Stimulated activated CD8-positive, alpha-beta memory T cell treated with anti-CD3 and anti-CD28 coated beads, Interleukin-12 subunit alpha, Interleukin-12 subunit beta, amount 100 ng/mL, for 4 hours (primary cell): ENCODE measurements around the gene PTPN14.

Experiments used
- DNase-seq: peaks from one replicate; pipeline ENCODE4 v3.0.0-alpha.2; 2020; ENCODE audit warnings: low read depth

The PTPN14 gene

GRCh38 chr1:214475331-214475730, 76.1 kb downstream of the PTPN14 start:
- DNase-seq, result no peak

GRCh38 chr1:214474467-214474866, 76.9 kb downstream of the PTPN14 start:
- no peak for DNase-seq

- DNase-seq, result no peak
These were observed 77.5 kb downstream of the PTPN14 start for GRCh38 chr1:214473862-214474261.

GRCh38 chr1:214473387-214473786, 78.0 kb downstream of the PTPN14 start:
- no peak for DNase-seq

GRCh38 chr1:214472364-214472763, 79.0 kb downstream of the PTPN14 start:
- no peak for DNase-seq

- DNase-seq, result no peak
These were observed 79.9 kb downstream of the PTPN14 start for GRCh38 chr1:214471458-214471857.

GRCh38 chr1:214470132-214470531, 81.3 kb downstream of the PTPN14 start:
- no peak for DNase-seq

GRCh38 chr1:214469290-214469689, 82.1 kb downstream of the PTPN14 start:
- DNase-seq, result no peak

GRCh38 chr1:214467078-214467585, 84.3 kb downstream of the PTPN14 start:
- no peak for DNase-seq

GRCh38 chr1:214466403-214467077, 84.9 kb downstream of the PTPN14 start:
- DNase-seq, result no peak

- no peak for DNase-seq
These were observed 86.7 kb downstream of the PTPN14 start for GRCh38 chr1:214464445-214465287.

GRCh38 chr1:214463596-214463995, 87.8 kb downstream of the PTPN14 start:
- DNase-seq, result no peak

GRCh38 chr1:214462882-214463281, 88.5 kb downstream of the PTPN14 start:
- DNase-seq, result no peak

GRCh38 chr1:214461305-214461704, 90.1 kb downstream of the PTPN14 start:
- DNase-seq, result no peak

GRCh38 chr1:214460304-214460916, 91.0 kb downstream of the PTPN14 start:
- DNase-seq, result no peak

GRCh38 chr1:214459895-214460294, 91.5 kb downstream of the PTPN14 start:
- DNase-seq, result no peak

GRCh38 chr1:214458541-214458940, 92.9 kb downstream of the PTPN14 start:
- no peak for DNase-seq

GRCh38 chr1:214455971-214456867, 95.2 kb downstream of the PTPN14 start:
- DNase-seq, result no peak

- no peak for DNase-seq
These were observed 95.9 kb downstream of the PTPN14 start for GRCh38 chr1:214455479-214455878.

GRCh38 chr1:214454569-214455396, 96.6 kb downstream of the PTPN14 start:
- DNase-seq, result no peak
